ENCODE data around the gene RAB40B.

Gene RAB40B

GRCh38 chr17:82716203-82717010 lies 17.9 kb upstream of the RAB40B start, which contains the start of gene FN3KRP:
Gene FN3KRP, plus strand, starts transcription at chr17:82716706. Its CDS starts 50 bp downstream, at chr17:82716756.
- DNase-seq (ENCODE audit: low read depth), result peak; percentile 89

- no peak for DNase-seq (ENCODE audit: low read depth)
Observed at GRCh38 chr17:82713071-82713723, 14.7 kb upstream of the RAB40B start.

DNA sequence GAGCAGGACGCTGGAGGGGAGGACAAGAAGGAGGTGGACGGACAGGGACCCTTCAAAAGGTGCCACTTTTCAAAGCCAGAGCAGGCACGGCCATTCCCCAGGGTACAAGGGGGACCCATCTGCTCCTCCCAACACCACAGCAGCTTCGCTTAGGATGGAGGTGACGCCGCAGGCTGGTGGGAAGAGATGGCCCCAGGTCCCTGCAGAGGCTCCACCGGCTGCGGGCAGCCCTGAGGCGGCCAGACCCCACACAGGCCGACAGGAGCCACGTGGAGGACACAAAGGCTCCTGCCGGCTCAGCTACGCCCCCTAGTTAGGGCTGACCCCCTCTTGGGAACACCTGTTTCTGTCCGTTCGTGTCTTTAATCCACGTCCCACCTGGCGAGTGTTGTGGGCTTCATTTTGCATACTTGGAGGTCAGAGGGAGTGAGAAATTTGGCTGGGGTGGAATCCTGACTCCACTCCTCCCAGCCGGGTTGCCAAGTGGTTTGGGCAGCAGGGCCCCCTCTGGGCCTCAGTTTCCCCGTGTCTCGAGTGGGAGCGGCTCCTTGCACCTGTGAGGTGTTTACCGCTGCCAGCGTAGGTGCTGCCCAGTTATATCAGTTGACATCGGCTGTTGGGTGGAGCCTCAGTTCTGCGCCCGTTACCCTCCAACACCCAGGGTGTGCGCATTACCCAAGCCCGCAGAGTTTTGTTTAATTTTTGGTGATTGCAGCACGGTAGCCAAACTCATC lies 12.2 kb upstream of the RAB40B start:
- DNase-seq (ENCODE audit: low read depth), result no peak

- no peak for DNase-seq (ENCODE audit: low read depth)
Observed at GRCh38 chr17:82709676-82710498, 11.4 kb upstream of the RAB40B start.

DNA sequence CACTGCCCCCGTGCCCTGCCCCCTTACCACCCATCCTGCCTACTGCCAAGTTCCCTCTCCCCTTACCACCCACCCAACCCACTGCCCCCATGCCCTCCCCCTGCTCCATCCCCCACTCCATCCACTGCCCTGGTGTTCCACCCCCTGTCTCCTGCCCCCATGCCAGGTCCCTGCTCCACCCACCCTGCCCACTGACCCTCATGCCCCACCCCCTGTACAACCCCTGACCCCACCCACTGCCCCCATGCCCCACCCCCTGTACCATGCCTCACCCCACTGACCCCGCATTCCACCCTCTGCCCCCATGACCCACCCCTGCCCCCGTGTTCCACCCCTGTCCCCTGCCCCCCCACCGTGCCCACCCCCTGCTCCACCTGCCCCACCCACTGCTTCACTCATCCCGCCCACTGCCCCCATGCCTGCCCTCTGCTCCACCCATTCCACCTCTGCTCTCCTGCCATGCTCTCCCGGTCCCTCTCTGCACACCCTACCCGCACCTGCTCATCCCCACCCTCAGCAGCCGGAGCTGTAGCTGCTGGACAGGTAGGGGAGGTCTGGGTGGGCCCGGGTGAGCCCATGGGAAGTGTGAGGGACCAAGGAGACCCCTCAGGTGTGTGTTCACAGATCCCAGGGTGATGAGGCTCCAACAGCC lies 10.7 kb upstream of the RAB40B start:
- no peak for DNase-seq (ENCODE audit: low read depth)

GRCh38 chr17:82705756-82706155 lies 7.3 kb upstream of the RAB40B start:
- no peak for DNase-seq (ENCODE audit: low read depth)

GRCh38 chr17:82704886-82705285 lies 6.4 kb upstream of the RAB40B start:
- DNase-seq (ENCODE audit: low read depth), result no peak

DNA sequence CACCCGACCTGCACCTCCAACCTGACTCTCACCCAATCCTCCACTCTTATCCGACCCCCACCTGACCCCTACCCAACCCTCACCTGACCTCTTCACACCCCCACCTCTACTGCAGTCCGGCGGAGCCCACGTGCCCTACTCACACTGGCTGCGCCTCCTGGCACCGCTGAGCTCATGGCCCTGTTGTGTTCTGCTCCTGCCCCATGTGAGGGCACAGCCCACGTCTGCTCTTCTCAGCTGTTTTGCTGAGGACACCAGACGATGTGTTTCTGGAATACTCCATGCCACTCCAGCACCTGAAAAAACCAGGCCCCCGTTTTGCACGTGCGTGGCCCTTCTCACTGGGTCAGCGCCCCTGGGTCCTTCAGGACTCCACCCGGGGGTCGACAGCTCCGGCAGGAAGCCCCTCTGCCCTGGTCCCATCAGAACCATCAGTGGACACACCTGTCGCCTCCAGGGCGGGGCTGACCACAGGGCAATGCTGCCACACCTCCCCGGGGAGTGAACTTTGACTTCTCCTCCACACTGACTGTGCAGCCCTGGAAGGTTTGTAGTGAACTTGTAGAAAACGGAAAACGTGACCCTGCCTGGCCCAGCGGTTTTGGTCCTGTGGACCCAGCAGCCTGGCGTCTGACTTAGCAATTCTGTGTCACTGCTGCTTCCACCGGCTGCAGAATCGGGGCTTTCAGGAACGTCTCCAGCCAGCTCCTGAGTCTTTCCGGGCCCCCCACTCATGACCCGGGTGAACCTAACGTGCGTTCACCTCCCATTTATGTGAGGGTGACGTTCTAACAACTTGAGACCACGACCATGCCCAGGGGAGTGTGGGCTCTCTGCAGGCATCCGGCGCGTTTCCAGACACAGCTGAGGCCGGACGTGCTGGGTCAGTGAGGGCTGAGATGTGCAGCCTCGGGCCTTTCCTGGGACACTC lies 5.7 kb upstream of the RAB40B start:
- DNase-seq (ENCODE audit: low read depth), result no peak

DNA sequence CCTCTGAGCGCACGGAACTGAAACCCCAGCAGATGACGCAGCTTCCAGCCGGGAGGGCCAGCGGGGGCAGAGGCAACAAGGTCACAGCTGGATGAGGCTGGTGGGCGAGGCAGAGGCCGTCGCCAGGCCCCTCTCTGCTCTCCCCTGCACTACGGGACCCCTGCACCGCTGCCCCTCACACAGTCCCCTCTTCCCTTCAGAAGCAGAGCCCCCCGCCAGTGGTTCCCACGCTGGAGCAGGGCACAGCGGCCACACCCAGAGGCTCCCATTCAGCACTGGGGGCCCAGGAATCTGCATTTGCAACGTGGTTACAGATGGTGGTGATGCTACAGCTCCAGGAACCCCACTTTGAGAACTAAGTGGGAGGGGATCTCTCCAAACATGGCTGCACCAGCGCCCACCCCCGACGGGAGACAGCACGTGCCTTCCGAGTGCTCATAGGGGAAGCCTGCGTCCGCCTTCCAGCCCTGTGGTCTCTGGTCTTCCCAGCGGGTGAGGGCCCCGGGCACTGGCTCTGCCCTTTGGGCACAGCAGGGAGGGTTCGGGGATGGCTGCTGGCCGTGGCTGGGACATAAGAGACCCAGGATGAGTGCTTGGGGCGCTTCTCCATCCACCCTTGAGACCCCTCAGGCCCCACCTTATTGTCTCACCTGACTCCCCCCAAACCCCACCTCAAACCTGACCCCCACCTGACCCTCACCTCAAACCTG lies 4.7 kb upstream of the RAB40B start:
- DNase-seq (ENCODE audit: low read depth), result no peak

GRCh38 chr17:82702231-82702927 lies 3.9 kb upstream of the RAB40B start:
- no peak for DNase-seq (ENCODE audit: low read depth)

- DNase-seq (ENCODE audit: low read depth), result no peak
Observed at GRCh38 chr17:82699551-82699950, 1.1 kb upstream of the RAB40B start.

DNA sequence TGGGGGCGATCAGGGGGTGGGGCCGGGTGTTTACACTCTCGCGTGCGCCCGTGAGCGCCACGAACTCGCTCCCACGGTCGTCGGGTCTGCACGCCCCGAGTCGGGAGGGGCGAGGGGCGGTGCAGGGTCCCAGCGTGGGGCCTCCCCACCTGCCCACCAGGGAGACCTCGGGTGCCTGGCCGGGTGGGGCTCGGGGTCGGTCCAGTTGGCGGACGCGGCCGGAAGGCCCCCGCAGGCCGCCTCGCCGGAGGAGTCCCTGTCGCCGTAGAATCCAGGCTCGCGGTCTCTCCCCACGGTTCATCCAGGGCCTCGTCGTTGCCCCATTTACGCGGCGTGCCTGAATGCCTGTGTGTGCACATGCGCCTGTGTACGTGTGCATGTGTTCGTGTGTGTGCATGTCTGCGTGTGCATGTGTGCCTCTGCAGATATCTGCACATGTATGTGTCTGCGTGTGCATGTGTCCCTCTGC lies 510 bp upstream of the RAB40B start:
- no peak for DNase-seq (ENCODE audit: low read depth)

- no peak for DNase-seq (ENCODE audit: low read depth)
Observed at GRCh38 chr17:82697808-82698064, 762 bp downstream of the RAB40B start.

- DNase-seq (ENCODE audit: low read depth), result no peak
Observed at GRCh38 chr17:82696916-82697807, 1.3 kb downstream of the RAB40B start.

DNA sequence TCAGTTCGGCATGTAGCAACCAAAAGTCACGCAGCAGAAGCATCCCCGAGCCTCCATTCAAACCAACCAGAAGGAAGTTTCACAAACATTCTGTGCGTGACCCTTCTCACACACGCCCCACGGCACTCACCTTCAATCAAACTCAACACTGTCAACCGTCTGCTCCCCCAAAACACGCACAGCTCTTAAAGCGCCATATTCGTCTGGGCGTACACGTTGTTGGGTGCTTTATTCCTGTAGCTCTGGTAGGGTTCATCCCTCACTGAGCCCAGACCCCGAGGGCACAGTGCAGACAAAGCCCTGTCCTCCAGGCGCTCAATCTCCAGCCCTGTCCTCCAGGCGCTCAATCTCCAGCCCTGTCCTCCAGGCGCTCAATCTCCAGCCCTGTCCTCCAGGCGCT lies 2.2 kb downstream of the RAB40B start:
- no peak for DNase-seq (ENCODE audit: low read depth)

DNA sequence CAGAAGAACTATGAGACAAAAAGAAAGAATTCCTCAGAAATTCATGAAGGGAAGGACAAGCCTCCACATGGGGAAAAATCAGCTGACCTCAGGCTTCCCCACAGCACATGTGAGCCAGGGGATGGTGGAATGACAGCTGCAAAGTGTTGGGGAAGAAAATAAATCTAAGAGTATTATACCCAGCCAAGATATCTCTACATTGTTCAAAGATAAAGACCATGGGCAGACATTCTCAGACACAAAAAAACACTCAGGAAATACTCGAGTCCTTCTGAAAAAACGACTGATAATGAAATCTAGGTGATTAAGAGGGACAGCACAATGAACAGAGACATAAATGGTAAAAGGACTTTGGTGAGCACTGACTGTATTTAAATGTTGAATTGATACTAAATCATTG lies 3.9 kb downstream of the RAB40B start:
- DNase-seq (ENCODE audit: low read depth), result no peak

DNA sequence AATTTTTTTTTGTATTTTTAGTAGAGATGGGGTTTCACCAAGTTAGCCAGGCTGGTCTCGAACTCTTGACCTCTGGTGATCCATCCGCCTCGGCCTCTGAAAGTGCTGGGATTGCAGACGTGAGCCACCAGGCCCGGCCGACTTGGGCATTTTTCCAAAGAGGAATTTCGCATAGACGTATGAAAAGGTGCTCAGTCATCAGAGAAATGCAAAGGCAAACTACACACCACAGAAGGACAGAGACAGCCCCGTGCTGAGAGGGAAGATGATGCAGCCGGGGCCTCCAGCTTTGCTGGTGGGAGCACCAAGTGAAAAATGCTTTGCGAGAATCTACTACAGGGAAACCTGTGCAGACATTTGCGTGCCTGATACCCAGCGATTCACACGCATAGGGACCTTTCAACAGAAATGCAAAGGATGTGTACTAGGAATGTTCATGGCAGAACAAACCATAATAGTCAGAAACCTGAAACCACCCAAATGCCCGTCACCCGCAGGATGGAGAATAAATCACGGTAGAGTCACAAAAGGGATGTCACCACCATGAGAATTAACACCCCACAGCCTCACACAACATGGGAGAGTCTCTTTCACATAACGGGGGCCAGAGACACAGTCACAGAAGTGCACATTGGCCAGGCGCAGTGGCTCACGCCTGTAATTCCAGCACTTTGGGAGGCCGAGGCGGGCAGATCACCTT lies 5.2 kb downstream of the RAB40B start:
- no peak for DNase-seq (ENCODE audit: low read depth)

- DNase-seq (ENCODE audit: low read depth), result no peak
Observed at GRCh38 chr17:82692268-82692667, 6.2 kb downstream of the RAB40B start.

Data from CMK (cell line).